ENCODE results near the gene SNAI3. TPM values are rescaled to one million over a fixed set of nuclear protein-coding genes. Genes with fewer than 3 reads are reported as not detected.

SNAI3 gene
- total RNA-seq, 1 donor from 2014 or later = not detected

DNA sequence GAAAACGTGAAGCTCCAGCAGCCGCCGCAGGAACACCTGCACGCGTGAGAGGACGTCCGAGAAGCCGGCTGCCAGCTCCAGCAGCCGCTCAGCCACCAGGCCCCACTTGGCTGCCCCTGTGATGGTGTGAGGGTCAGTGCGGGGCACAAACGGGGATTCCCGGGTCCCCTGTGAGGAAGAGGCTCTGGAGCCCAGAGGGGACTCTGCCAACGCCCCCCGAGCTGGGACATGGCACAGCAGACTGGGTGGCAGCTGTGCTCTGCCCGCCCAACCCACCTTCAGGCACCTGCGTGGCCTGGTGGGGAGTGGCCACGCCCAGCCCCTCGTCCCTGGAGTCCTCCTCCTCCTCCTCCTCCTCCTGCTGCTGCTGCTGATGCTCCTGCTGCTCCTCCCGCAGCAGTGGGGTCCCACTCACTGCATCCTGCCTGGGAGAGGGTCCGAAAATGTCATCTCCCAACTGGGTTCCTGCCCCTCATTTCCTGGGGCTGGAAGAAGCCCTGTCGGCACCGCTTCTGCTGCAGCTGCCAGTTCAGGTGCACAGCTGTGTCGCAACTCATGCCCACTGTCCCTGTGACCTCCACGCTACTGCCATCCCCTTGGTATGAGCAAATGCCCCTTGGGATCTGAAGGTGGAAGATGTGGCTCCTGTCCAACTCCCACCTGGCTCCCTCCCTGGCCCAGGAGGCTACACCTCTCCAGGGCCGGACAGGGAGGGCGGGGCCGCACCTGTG is 47.5 kb upstream of the SNAI3 start:
- intact Hi-C loops (cut with DNase I) = no loop called here

DNA sequence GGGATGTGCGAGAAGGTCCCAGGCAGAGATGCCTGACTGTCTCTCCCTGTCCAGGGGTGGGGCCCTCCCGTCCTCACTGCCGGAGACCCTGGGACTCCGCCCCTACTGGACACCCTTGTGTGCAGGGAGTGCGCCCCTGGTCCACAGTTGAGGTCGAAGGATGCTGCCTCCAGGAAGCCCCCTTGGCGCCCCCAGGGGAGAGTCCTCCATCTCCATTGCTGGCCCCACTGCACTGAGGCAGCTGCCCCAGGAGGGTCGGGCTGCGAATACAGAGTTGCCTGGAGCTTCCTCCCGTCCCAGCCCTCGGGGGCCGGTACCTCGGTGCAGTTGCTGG is 46.6 kb upstream of the SNAI3 start:
- Histone ChIP-seq H3K36me3 (peaks cover 0 to 51% of the 10 kb centered on the region in 2 donors), H3K4me1 (peaks cover 9% of the 10 kb centered on the region)
- intact Hi-C loops (cut with DNase I) = no loop called here

More for the DNA sequence above, 47.5 kb upstream of the SNAI3 start:
- Histone ChIP-seq H3K4me1 (peaks cover 16% of the 10 kb centered on the region), H3K9me3 (no peaks in the 10 kb centered on the region), H3K27me3 (no peaks in the 10 kb centered on the region), H3K4me3 (no peak overlapping the region), H3K36me3 (peaks cover 0 to 51% of the 10 kb centered on the region in 2 donors), H3K27ac (no peak overlapping the region)
- no peak for TF ChIP-seq POLR2AphosphoS5 (IDR thresholded peaks at IDR 0.05; ENCODE audit: insufficient read depth in 1 of 2, low read depth in 1 of 2)
- no peak for TF ChIP-seq POLR2A (IDR thresholded peaks at IDR 0.05)
- TF ChIP-seq, protein P1, sequence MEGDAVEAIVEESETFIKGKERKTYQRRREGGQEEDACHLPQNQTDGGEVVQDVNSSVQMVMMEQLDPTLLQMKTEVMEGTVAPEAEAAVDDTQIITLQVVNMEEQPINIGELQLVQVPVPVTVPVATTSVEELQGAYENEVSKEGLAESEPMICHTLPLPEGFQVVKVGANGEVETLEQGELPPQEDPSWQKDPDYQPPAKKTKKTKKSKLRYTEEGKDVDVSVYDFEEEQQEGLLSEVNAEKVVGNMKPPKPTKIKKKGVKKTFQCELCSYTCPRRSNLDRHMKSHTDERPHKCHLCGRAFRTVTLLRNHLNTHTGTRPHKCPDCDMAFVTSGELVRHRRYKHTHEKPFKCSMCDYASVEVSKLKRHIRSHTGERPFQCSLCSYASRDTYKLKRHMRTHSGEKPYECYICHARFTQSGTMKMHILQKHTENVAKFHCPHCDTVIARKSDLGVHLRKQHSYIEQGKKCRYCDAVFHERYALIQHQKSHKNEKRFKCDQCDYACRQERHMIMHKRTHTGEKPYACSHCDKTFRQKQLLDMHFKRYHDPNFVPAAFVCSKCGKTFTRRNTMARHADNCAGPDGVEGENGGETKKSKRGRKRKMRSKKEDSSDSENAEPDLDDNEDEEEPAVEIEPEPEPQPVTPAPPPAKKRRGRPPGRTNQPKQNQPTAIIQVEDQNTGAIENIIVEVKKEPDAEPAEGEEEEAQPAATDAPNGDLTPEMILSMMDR (IDR thresholded peaks at IDR 0.05) = no peak
- DNase-seq (ENCODE audit: extremely low spot score in 2 of 2) = no peak

DNA sequence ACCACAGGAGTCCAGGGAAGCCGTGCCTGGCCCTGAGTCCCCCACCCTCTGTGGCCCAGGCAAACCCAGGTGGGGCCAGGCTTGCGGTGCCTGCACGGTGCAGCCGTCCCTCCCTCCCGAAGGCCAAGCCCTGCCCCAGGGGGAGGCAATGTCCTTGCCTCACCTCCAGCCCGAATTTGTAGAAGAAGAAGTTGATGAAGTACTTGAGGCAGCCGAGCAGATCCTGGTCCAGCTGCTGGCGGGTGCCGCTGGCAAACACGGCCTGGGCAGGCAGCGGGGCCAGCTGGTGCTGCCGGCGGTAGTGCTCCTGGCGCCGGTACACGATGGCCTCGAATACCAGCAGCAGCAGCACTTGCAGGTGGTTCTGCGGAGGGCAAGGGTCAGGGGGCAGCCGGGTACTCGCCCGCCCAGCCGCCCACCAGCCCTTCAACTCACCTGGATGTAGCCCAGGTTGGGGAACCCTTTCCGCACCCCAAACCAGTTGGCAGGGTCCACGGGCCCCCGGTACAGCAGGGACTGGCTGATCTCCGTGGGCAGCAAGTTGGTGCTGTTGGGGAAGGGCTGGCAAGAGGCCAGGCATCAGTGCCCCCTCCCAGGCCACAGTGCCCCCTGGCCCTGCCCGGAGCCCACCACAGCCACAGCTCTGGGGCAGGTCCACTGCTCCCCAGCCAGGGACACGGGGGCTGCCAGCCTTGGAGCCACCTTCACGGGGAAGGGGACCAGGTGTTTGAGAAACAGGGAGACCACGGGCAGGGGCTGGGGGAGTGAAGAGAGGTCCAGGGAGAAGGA is 46.1 kb upstream of the SNAI3 start:
- H3K36me3 ChIP-seq = peaks cover 0 to 52% of the 10 kb centered on the region in 2 donors
- no peaks in the 10 kb centered on the region for H3K27me3 ChIP-seq
- no peaks in the 10 kb centered on the region for H3K9me3 ChIP-seq
- no peak overlapping the region for H3K27ac ChIP-seq
- no peak for TF ChIP-seq POLR2AphosphoS5 (IDR thresholded peaks at IDR 0.05; ENCODE audit: insufficient read depth in 1 of 2, low read depth in 1 of 2)
- TF ChIP-seq, protein P1 (IDR thresholded peaks at IDR 0.05) = no peak
- no peak for TF ChIP-seq POLR2A (IDR thresholded peaks at IDR 0.05)
- H3K4me3 ChIP-seq = no peak overlapping the region
- DNase-seq (ENCODE audit: extremely low spot score in 2 of 2) = no peak
- H3K4me1 ChIP-seq = peaks cover 3% of the 10 kb centered on the region
- intact Hi-C loops (cut with DNase I) = no loop called here

More for the DNA sequence above, 46.6 kb upstream of the SNAI3 start:
- Histone ChIP-seq H3K9me3 (no peaks in the 10 kb centered on the region), H3K27me3 (no peaks in the 10 kb centered on the region), H3K27ac (no peak overlapping the region), H3K4me3 (no peak overlapping the region)
- no peak for DNase-seq (ENCODE audit: extremely low spot score in 2 of 2)
- TF ChIP-seq POLR2AphosphoS5 (IDR thresholded peaks at IDR 0.05; ENCODE audit: insufficient read depth in 1 of 2, low read depth in 1 of 2) = no peak
- TF ChIP-seq, protein P1 (IDR thresholded peaks at IDR 0.05) = no peak
- TF ChIP-seq POLR2A (IDR thresholded peaks at IDR 0.05) = no peak

DNA sequence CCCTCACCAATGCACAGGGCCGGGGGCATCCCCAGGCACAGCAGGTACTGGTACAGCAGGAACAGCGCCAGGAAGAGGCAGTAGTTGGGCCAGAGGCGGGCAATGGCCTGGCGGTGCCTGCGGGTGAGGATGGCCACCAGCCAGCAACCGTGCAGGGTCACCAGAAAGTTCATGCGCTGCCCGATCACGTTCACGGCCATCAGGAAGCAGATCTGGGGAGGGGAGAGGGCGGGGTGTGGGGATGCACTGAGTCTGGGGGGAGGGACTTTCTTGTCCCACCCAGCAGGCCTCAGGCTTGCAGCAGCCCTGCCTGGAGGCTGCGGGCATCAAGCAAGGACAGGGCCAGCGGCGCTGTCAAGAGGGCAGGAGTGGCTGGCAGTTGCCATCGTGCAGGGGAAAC is 45.4 kb upstream of the SNAI3 start:
- Histone ChIP-seq H3K4me3 (no peak overlapping the region), H3K9me3 (no peaks in the 10 kb centered on the region), H3K27ac (no peak overlapping the region), H3K4me1 (no peaks in the 10 kb centered on the region), H3K27me3 (no peaks in the 10 kb centered on the region), H3K36me3 (peaks cover 0 to 59% of the 10 kb centered on the region in 2 donors)
- no peak for DNase-seq (ENCODE audit: extremely low spot score in 2 of 2)
- intact Hi-C loops (cut with DNase I) = no loop called here
- no peak for TF ChIP-seq POLR2A (IDR thresholded peaks at IDR 0.05)
- no peak for TF ChIP-seq POLR2AphosphoS5 (IDR thresholded peaks at IDR 0.05; ENCODE audit: insufficient read depth in 1 of 2, low read depth in 1 of 2)
- TF ChIP-seq, protein P1 (IDR thresholded peaks at IDR 0.05) = no peak
